HG03175 (cell line): Measurements from ENCODE around the gene MXD4.
A peak's percentile ranks its signal among the peaks of the same experiment; 100 is the strongest.

ENCODE experiments used
- ATAC-seq: cut with Tn5 transposase; IDR thresholded peaks from one replicate; pipeline ENCODE4 v1.9.1; 2021; ENCODE audit warnings: mild to moderate bottlenecking, moderate library complexity; ENCODE audit not compliant: unreplicated experiment

Gene MXD4, protein sequence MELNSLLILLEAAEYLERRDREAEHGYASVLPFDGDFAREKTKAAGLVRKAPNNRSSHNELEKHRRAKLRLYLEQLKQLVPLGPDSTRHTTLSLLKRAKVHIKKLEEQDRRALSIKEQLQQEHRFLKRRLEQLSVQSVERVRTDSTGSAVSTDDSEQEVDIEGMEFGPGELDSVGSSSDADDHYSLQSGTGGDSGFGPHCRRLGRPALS

DNA sequence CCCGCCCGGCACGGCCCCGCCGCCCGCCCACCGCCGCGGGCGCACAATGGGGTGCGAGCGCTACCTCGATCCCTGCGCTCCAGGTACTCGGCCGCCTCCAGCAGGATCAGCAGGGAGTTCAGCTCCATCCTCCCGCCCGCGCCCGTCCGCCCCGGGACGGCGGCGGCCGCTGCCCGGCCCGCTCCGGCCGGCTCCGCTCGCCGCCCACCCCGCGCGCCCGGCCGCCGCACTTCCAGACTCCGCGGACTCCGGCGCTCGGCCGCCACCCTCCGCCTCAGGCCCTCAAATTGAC lies at the start of gene MXD4:
Gene MXD4, minus strand, starts transcription at position 257 of the 292 bp plus-strand sequence. Its CDS starts 129 bp downstream, at position 128.
- peak; percentile 2 for ATAC-seq

DNA sequence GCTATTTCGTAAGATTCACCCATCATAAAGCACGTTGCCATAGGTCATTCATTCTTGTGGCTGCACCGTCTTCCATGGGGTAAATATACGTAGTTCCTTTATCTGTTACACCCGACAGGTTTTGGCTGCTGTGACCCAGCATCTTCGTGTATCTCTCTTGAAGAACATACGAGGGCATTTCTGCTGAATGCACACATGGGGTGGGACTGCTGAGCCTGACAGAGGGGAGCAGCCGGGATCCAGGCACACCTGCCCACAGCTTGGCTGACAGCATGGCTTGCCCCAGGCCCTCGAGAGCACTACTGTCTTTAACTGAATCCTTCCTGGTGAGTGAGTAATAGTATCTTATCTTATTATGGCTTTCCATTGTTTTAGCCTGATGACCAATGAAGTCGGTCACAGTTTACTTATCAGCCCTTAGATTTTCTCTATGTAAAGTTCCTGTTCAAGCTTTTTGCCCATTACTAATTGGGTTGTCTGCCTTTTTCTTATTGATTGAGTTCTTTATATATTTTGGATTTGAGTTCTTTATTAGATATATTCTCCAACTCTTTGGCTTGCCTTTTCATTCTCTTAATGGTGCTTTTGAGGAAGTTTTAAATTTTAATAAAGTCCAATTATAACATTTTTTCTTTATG lies 45.0 kb upstream of the MXD4 start:
- ATAC-seq, result no peak

DNA sequence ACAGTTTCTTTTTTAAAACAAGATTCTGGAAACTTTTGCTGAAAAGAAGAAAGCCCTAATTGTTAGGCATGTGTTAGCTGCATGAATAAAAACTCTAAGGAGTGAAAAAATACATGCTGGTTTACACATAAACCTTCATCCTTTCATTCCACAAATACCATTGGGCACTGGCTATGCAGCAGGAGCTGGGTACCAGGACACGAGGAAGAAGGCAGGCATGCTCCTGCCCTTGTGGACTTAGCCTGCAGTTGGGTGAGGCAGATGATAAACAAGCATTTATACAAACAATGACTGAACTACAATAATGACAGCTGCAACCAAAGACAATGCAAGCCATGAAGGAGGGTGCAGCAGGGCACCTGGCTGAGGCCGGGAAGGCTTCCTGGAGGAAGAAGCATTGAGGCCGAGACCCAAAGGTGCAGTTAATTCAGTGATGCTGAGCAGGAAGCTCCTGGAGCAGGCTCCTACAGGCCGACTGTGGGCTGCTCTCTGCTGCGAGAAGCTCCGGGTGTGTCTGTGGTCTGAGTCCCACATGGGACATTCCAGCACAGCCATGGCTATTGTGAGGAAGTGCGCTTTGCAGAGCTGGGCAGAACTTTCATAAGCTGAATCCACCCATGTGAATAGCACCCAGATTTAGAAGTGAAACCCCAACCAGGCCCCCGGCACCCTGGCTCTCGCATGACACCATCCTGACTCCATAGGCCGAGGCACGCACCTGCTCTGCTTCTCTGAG lies 44.0 kb upstream of the MXD4 start:
- no peak for ATAC-seq

GRCh38 chr4:2304877-2305561 lies 43.1 kb upstream of the MXD4 start:
- no peak for ATAC-seq

DNA sequence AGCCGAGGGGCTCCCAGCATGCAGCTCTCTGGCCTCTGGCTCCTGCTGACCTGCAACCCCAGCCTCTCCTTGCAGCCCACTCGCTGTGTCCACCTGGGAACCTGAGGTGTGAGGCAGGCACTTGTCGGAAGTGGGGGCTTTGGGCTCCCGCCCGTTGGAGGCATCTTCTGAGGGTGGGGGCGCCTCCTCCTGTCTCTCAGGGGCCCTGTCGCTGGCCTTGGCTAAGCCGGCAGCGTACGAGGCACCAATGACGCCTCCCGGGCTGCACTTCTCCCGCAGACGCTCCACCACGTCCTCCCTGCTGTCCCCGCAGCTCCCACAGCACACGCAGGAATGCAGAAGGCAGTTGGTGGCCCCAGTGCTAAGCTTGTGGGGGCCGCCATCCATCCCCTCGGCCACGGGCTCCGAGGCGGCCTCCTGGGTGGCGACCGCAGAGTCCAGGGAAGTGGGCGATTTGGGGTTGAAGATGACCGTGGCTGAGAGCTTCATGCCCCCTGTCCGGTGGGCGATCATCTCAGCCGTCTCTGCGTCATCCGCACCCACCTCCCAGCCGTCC lies 42.5 kb upstream of the MXD4 start:
- ATAC-seq, result no peak

DNA sequence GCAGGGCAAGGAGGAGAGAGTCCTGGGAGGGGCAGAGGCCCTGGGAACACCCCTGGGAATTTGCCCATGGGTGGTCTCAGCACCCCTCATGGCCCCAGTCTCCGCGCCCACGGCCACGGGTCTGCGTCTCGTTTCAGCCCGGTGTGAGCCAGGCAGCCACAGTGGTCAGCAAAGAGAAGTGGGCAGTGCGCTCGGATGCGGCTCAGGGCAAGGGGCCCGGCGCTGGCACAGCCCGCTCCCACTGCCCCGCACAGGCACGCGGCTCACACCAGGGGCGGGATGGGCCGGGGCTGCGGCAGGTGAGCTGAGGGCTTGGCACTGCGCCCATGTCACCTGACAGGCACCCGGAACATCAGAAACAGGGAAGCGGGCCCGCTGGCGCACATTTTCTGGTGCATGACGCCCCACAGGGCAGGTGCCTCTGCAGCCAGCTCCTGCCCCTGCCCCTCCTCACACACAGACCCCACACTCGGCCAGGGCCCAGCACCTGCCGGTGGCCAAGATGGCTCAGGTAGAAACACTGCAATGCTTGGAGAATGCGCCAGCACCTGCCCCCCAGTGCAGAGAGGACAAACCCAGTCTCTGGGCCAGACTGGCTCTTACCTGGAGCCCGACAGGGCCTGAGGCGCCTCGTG lies 41.9 kb upstream of the MXD4 start:
- ATAC-seq, result no peak

GRCh38 chr4:2303121-2303685 lies 41.3 kb upstream of the MXD4 start:
- no peak for ATAC-seq

GRCh38 chr4:2302387-2303119 lies 40.6 kb upstream of the MXD4 start:
- no peak for ATAC-seq

DNA sequence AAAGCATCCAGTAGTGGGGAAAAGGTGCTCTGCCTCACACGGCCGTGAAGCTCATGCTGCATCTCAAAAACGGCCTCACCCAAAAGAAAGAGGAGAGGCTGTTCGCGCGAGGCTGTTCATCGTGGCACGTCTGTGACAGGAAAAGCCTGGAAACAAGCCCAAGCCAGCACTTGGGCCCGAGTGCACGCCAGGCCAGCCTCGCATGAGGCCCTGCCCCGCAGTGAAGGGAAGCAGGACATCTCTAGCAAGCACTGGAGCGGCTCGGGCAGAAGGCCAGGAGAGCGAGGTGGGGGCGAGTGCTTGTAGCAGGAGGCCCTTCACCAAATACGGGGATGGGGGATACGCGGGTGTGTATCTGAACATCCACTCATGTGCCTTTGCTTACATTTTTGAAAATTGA lies 39.9 kb upstream of the MXD4 start:
- ATAC-seq, result no peak

DNA sequence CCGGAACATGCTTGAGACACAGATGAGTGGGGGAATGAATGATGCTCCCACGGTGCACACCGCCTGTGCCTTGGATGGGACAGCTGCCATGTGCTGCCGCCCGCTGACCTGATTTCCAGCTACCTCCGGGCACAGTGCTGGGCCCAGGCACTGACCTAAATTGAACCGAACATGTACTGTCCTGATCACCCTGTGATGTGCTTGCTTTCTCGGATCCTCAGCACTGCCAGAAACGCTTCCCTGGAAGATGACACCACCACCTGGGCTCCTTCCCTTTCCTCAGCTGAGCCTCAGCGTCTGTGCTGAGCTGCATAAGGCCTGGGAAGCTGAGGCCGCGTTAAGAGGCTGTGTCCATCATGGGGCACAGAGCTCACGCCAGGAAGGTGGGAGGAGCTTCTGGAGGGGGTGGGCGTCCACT lies 39.3 kb upstream of the MXD4 start:
- no peak for ATAC-seq

DNA sequence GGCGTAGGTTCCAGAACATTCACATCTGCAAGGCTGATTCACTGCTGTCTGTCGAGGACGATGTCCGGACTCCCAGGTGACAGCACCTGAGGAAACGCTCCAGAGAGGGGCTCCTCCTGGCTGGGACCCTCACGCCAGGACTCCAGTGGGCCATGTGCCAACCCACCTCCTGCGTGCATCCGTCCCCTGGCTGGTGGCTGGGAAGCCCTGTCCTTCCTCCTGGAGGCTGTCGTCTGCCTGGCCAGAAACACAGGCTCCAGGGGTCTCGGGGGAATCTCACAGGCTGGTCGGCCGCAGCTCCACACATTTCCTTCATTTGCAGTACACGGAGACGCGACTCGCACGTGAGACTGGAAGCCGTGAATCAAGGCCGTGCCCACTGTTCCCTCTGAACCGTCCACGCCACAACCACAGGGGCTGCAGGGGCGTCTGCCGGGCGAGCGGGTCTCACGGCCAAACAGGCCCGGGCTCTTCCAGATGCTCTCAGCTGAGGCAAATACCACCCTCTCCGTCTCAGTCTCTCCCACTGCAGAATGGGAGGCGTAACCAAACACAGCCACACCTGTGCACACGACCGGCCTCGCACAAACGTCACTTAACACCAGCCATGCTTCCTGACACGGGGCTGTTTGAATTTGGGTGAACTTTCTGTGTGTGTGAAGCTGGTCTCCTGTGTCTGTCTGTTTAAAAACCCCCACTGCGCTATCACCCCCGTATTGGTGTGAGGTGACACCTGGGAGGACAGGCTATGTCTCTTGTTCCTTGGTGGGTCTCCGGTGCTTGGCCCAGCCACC lies 38.7 kb upstream of the MXD4 start:
- no peak for ATAC-seq

GRCh38 chr4:2299794-2300193 lies 37.9 kb upstream of the MXD4 start:
- ATAC-seq, result no peak

DNA sequence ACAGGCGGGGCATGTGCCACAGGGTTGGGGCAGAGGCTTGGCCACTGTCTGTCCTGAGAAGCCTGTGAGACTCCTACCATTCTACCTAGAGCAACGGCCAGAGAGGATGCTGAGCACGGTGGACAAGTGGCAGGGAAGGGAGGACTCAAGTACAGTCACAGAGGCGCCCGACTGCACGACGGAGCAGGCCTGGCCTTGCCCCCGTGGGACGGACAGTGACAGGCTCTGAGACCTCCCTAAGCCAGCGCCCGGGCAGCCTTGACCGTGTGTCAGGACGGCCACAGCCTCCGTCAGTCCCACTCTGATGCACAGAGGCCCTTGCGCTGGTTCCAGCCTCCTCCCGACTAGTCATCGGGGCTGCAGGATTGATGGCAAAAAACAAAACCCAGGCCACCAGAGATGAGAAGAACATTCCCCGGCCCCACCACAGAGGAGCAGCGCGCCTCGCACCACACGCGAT lies 36.7 kb upstream of the MXD4 start:
- no peak for ATAC-seq

DNA sequence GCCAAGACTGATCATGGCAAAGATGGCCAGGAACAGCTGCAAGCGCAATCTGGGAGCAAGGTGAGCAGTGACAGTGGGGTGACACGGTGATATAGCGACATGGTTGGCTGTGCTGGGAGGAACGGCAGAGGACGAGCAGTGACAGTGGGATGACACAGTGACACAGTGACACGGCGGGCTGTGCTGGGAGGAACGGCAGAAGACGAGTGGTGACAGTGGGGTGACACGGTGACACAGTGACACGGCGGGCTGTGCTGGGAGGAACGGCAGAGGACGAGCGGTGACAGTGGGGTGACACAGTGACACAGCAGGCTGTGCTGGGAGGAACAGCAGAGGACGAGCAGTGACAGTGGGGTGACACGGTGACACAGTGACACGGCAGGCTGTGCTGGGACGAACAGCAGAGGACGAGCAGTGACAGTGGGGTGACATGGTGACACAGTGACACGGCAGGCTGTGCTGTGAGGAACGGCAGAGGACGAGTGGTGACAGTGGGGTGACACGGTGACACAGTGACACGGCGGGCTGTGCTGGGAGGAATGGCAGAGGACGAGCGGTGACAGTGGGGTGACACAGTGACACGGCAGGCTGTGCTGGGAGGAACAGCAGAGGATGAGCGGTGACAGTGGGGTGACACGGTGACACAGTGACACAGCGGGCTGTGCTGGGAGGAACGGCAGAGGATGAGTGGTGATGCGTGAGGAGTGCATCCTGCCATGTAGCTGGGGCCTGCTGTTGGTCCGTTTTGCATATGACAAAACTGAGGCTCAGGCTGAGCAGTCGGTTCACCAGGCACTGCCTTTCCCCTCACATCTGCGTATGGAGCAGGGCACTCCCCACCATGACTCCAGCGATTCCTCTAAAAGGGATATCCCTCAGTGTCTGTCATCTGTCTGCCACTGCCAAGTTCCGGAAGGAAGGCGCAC lies 36.0 kb upstream of the MXD4 start:
- no peak for ATAC-seq

GRCh38 chr4:2296631-2297601 lies 35.0 kb upstream of the MXD4 start:
- no peak for ATAC-seq

DNA sequence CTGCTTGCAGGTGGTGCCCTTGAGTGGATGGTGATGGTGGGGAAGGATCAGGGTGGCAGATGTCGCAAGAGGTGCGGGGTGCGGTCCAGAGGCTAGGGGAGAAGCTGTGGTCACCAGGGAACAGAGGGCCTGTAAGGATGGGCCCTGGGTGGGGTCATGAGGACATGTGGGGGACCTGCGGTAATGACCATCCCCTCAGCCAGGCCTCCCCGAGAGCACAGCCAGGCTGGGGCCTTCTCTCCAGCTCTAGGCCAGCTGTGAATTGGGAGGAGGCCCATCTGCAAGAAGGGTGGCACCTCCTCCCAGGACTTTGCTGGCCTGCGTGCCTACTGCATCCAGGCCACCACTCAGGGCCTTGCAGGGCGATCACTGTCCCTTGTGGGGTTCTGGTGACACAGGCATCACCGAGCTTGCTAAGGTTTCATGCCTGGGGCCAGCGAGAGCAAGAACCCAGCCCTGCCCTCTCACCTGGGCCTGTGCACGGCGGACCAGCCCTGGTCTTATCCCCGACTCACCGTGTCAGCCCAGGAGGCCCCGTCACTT lies 34.1 kb upstream of the MXD4 start:
- ATAC-seq, result no peak

DNA sequence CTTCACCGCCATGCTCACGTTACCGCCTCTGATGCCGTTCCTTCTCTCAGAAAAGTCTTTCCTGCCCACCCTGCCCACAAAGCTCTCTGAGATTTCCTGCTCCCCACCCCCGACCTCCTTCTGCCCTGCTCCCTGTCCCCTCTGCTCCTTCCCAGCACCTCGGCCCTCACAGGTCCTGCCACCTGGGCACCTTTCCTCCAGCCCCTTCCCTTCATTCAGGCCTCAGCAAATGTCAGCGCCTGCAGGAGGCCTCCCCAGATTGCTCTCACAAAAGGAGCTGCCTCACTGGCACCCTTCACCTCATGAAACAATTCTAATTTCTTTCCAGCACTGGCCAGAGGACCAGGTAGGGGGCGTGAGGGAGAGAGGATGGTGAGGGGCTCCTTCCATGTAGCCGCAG lies 33.6 kb upstream of the MXD4 start:
- no peak for ATAC-seq
